HepG2 (cell line): ENCODE results near the gene PTPRM. TPM values are rescaled to one million over a fixed set of nuclear protein-coding genes. Genes with fewer than 3 reads are reported as not detected.
A peak's percentile ranks its signal among the peaks of the same experiment; 100 is the strongest.

Source experiments
- ATAC-seq: fragments of 200-7000 bp; cut with Tn5 transposase; 3 replicates; pipeline ENCODE4 v1.9.1; 2020; ENCODE audit warnings: mild to moderate bottlenecking, moderate library complexity
- BruUV-seq: library from RNA; stranded (reverse); fragments of 400-500 nt; replicated peaks from 2 replicates; lab custom pipeline; 2021; lab: Mats Ljungman, UMichigan
- CTCF ChIA-PET: fragments of 300-600 bp; formaldehyde crosslinking; extraction: SDS; loops from one replicate; lab custom pipeline; 2021; ENCODE audit warnings: low total read pairs, inconsistent platforms, low intra/inter-chr PET ratio; lab: Yijun Ruan, JAX
- POLR2A ChIA-PET: fragments of 350-600 bp; sonication (Branson Sonifier 250); formaldehyde crosslinking; loops from one replicate; lab custom pipeline; 2020; ENCODE audit warnings: antibody characterized with exemption, inconsistent platforms; lab: Yijun Ruan, JAX
- DNase-seq: peaks from one replicate; pipeline ENCODE4 v3.0.0-alpha.2; 2015; ENCODE audit warnings: low spot score
- FAIRE-seq: peaks from 3 replicates; lab custom pipeline; 2011; peaks lifted over from hg19 to GRCh38; lab: Jason Lieb, UNC
- H2AFZ ChIP-seq: one replicate; pipeline ENCODE4 v1.6.1; 2011; ENCODE audit warnings: low read length, inconsistent platforms
- H3K27ac ChIP-seq: fragments of 300-600 bp; 3 replicates; pipeline ENCODE4 v1.8.0; 2011; ENCODE audit warnings: mixed run types, mild to moderate bottlenecking, mixed read lengths, low read length, inconsistent platforms; ENCODE audit not compliant: insufficient read depth; ENCODE audit errors: extremely low read length
- H3K27me3 ChIP-seq, 2 experiments: fragments of 200-600 bp in 1 of 2; 2 replicates in 1 of 2; 3 replicates in 1 of 2; pipeline versions ENCODE4 v1.6.0 to v1.8.0; 2011; ENCODE audit warnings: low read length in 2 of 2, mild to moderate bottlenecking in 2 of 2, moderate library complexity in 2 of 2, inconsistent platforms in 1 of 2; ENCODE audit not compliant: insufficient read depth in 2 of 2, control insufficient read depth in 1 of 2
- H3K36me3 ChIP-seq, 2 experiments: fragments of 200-600 bp in 1 of 2; replicated peaks in 1 of 2; 2 replicates in 1 of 2; 3 replicates in 1 of 2; pipeline versions ENCODE4 v1.5.1 to v1.8.0; 2011; ENCODE audit warnings: low read length in 2 of 2, inconsistent platforms in 1 of 2; ENCODE audit not compliant: insufficient read depth in 2 of 2, control insufficient read depth in 1 of 2
- H3K4me1 ChIP-seq: 2 replicates; pipeline ENCODE4 v1.5.1; 2012; ENCODE audit warnings: low read length, inconsistent platforms; ENCODE audit not compliant: insufficient read depth
- H3K4me2 ChIP-seq: 2 replicates; pipeline ENCODE4 v1.6.0; 2011; ENCODE audit warnings: low read depth, low read length, inconsistent platforms
- H3K4me3 ChIP-seq, 3 experiments: fragments of 200-600 bp in 1 of 3; sonication (generic), shearing (Covaris generic) in 1 of 3; replicated peaks in 1 of 3; 2 replicates each; pipeline ENCODE4 v1.5.1; 2011 to 2016; ENCODE audit warnings: low read length in 3 of 3, inconsistent platforms in 2 of 3, low read depth in 2 of 3, mild to moderate bottlenecking in 2 of 3, control low read depth in 1 of 3, mixed read lengths in 1 of 3; ENCODE audit not compliant: insufficient read depth in 1 of 3
- H3K79me2 ChIP-seq: one replicate; pipeline ENCODE4 v1.6.1; 2011; ENCODE audit warnings: low read length, inconsistent platforms; ENCODE audit not compliant: insufficient read depth
- H3K9ac ChIP-seq: 2 replicates; pipeline ENCODE4 v1.6.0; 2011; ENCODE audit warnings: mild to moderate bottlenecking, low read depth, low read length, inconsistent platforms; ENCODE audit not compliant: insufficient read depth
- H3K9me3 ChIP-seq: 2 replicates; pipeline ENCODE4 v1.5.1; 2012; ENCODE audit warnings: mild to moderate bottlenecking, low read length
- H4K20me1 ChIP-seq: 2 replicates; pipeline ENCODE4 v1.6.0; 2011; ENCODE audit warnings: inconsistent platforms, mild to moderate bottlenecking, low read length, moderate library complexity; ENCODE audit not compliant: insufficient read depth
- ASH2L ChIP-seq: fragments of 300-600, 200-600 bp; sonication (generic); IDR thresholded peaks from 2 replicates; pipeline ENCODE4 v1.7.0; 2017; ENCODE audit warnings: low read depth, mild to moderate bottlenecking, moderate library complexity, mixed read lengths, low read length; ENCODE audit not compliant: insufficient read length
- ATF7 ChIP-seq, 2 experiments: fragments of 450-650 bp in 1 of 2; sonication (generic) in 1 of 2; formaldehyde crosslinking in 1 of 2; IDR thresholded peaks; 2 replicates each; pipeline versions ENCODE4 v1.4.0 to v1.6.1; 2016 to 2020; ENCODE audit warnings: antibody characterized with exemption in 1 of 2, mild to moderate bottlenecking in 1 of 2, missing genetic modification reagents in 1 of 2
- CAMTA2 ChIP-seq: sonication (generic); formaldehyde crosslinking; IDR thresholded peaks from 2 replicates; pipeline ENCODE4 v1.4.0; 2020; ENCODE audit warnings: mild to moderate bottlenecking, missing genetic modification reagents, borderline replicate concordance
- CBX1 ChIP-seq: IDR thresholded peaks from one replicate; pipeline ENCODE4 v1.6.1; 2016; ENCODE audit warnings: antibody characterized with exemption, low read depth
- GZF1 ChIP-seq: sonication (generic); formaldehyde crosslinking; IDR thresholded peaks from 2 replicates; pipeline ENCODE4 v1.5.1; 2020; ENCODE audit warnings: mild to moderate bottlenecking, missing genetic modification reagents
- HNF4A ChIP-seq: sonication (generic); formaldehyde crosslinking; IDR thresholded peaks from 2 replicates; pipeline ENCODE4 v1.4.0; 2020; ENCODE audit warnings: missing genetic modification reagents
- HNF4G ChIP-seq, 2 experiments: sonication (generic) in 1 of 2; formaldehyde crosslinking in 1 of 2; IDR thresholded peaks; 2 replicates each; pipeline versions ENCODE4 v1.4.0 to v1.6.1; 2011 to 2020; ENCODE audit warnings: borderline replicate concordance in 2 of 2, low read depth in 2 of 2, mild to moderate bottlenecking in 2 of 2, low read length in 1 of 2, missing genetic modification reagents in 1 of 2, moderate library complexity in 1 of 2
- POLR2AphosphoS5 ChIP-seq: IDR thresholded peaks from 2 replicates; pipeline ENCODE4 v1.6.1; 2012; ENCODE audit warnings: low read depth, low read length
- SOX6 ChIP-seq, 2 experiments: fragments of 450-650 bp in 1 of 2; sonication (generic) in 1 of 2; formaldehyde crosslinking in 1 of 2; IDR thresholded peaks; 2 replicates each; pipeline versions ENCODE4 v1.4.0 to v1.6.1; 2017 to 2020; ENCODE audit warnings: antibody characterized with exemption in 1 of 2, mild to moderate bottlenecking in 1 of 2, missing genetic modification reagents in 1 of 2
- SUZ12 ChIP-seq: fragments of 150-350 bp; IDR thresholded peaks from 2 replicates; pipeline ENCODE4 v1.6.1; 2014; ENCODE audit warnings: low read depth, low read length
- U2AF1 ChIP-seq: fragments of 200-400 bp; formaldehyde crosslinking; optimal IDR thresholded peaks from 2 replicates; pipeline ENCODE3; 2017; ENCODE audit warnings: mild to moderate bottlenecking, low read depth, low read length
- ZBTB21 ChIP-seq: sonication (generic); formaldehyde crosslinking; IDR thresholded peaks from 2 replicates; pipeline ENCODE4 v1.4.0; 2020; ENCODE audit warnings: missing genetic modification reagents
- ZNF605 ChIP-seq: sonication (generic); formaldehyde crosslinking; IDR thresholded peaks from 2 replicates; pipeline ENCODE4 v1.8.0; 2022; ENCODE audit warnings: mild to moderate bottlenecking, missing genetic modification reagents
- ZNF615 ChIP-seq: sonication (generic); formaldehyde crosslinking; IDR thresholded peaks from 2 replicates; pipeline ENCODE4 v1.5.0; 2020; ENCODE audit warnings: mild to moderate bottlenecking, missing genetic modification reagents, borderline replicate concordance
- ZNF703 ChIP-seq: sonication (generic); formaldehyde crosslinking; IDR thresholded peaks from 2 replicates; pipeline ENCODE4 v1.5.1; 2020; ENCODE audit warnings: missing genetic modification reagents, mild to moderate bottlenecking, moderate library complexity, borderline replicate concordance
- ZNF766 ChIP-seq: sonication (generic); formaldehyde crosslinking; IDR thresholded peaks from 2 replicates; pipeline ENCODE4 v1.5.0; 2020; ENCODE audit warnings: missing genetic modification reagents, borderline replicate concordance
- in situ Hi-C: cut with HindIII; loops from 2 replicates; pipeline ENCODE4 v1.10.0; 2017; ENCODE audit warnings: low pct_unique_long_range_greater_than_20kb; ENCODE audit not compliant: extremely low pct_ligation_motif_present
- intact Hi-C: fragments of 100-400 bp; cut with micrococcal nuclease; formaldehyde crosslinking; loops from one replicate; pipeline ENCODE4 v1.10.0; 2022; ENCODE audit not compliant: unreplicated experiment
- polyA plus RNA-seq, 8 experiments: library from polyadenylated mRNA; depleted of rRNA in 3 of 8; stranded (reverse) in 7 of 8; unstranded in 1 of 8; fragments of >200 nt; fragmentation: Illumina TruSeq in 4 of 8; extraction: Trizol in 4 of 8; gene quantifications; 2 replicates each; pipeline versions ENCODE4 v1.2.1 to v1.2.3, GENCODE V29; 2011 to 2016; ENCODE audit warnings: low read depth in 4 of 8, missing spikeins in 1 of 8, mixed read lengths in 1 of 8; ENCODE audit not compliant: insufficient read depth in 1 of 8
- total RNA-seq, 5 experiments: library from RNA; depleted of rRNA; stranded (reverse); fragments of >200 nt; fragmentation: Illumina TruSeq; extraction: Trizol; gene quantifications; 2 replicates each; pipeline ENCODE4 v1.2.3, GENCODE V29; 2016; ENCODE audit warnings: low read depth in 1 of 5
- TF ChIP-seq, protein P1 (sequence below): sonication (generic); formaldehyde crosslinking; IDR thresholded peaks from 2 replicates; pipeline ENCODE4 v1.4.0; 2020; ENCODE audit warnings: missing genetic modification reagents, borderline replicate concordance

The PTPRM gene
- total and polyA plus RNA-seq, 2 of the 13 experiments (the other 11 are each of a cell fraction or from before 2014, with no cell fraction given) = 12.6 to 108 TPM

DNA sequence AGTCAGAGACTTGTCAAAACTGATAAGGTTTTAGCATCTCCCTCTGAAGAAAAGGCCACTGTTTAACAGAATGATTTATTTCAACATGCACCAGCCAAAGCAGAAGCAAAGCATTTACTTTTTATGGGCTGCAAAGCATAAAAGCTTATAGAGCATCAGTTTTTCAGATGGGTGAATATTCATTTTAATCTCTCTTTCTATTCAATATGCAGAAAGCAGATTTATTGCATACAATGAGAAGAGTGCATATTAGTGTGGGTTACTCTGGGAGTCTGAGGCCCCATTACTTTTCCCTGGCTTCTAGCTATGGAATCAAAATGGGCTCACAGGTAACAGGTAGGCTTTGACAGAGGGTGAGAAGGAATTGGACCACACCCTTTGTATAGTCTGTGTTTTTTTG is 9.0 kb downstream of the PTPRM start:
- no peaks in the 10 kb centered on the region for H3K36me3 ChIP-seq
- ATAC-seq (no peak), DNase-seq (no peak), FAIRE-seq (no peak)
- BruUV-seq = no TSS peak
- ChIA-PET POLR2A (interaction anchor here (1.3 to 2.4 kb wide), 2 partner anchors 9 to 51 kb away, joined by 4 to 9 read pairs; partner anchors contain the start of gene PTPRM), CTCF (no interaction called here)
- H3K27ac ChIP-seq = no peak overlapping the region
- no peak overlapping the region for H3K9ac ChIP-seq
- no peak overlapping the region for H2AFZ ChIP-seq
- intact Hi-C loops = loop anchor here (10.0 kb wide), 1 partner anchor 349 kb away; no protein-coding TSS in a partner anchor
- H4K20me1 ChIP-seq = peaks cover 2% of the 10 kb centered on the region; the same call in 1 of the 2 replicates
- peaks cover 50% of the 10 kb centered on the region for H3K4me1 ChIP-seq
- peaks cover 57% of the 10 kb centered on the region for H3K79me2 ChIP-seq
- no peaks in the 10 kb centered on the region for H3K9me3 ChIP-seq
- no peak overlapping the region for H3K4me3 ChIP-seq
- no peaks in the 10 kb centered on the region for H3K27me3 ChIP-seq
- TF ChIP-seq ZNF615 = no peak
- TF ChIP-seq ZNF766 (CRISPR knock-in tag) = no peak
- no peak for TF ChIP-seq POLR2AphosphoS5
- TF ChIP-seq ASH2L = no peak
- no peak for TF ChIP-seq ZNF703 (CRISPR knock-in tag)
- TF ChIP-seq CBX1 = no peak
- TF ChIP-seq ZNF605 = no peak
- no peak for TF ChIP-seq SUZ12
- TF ChIP-seq, protein P1, sequence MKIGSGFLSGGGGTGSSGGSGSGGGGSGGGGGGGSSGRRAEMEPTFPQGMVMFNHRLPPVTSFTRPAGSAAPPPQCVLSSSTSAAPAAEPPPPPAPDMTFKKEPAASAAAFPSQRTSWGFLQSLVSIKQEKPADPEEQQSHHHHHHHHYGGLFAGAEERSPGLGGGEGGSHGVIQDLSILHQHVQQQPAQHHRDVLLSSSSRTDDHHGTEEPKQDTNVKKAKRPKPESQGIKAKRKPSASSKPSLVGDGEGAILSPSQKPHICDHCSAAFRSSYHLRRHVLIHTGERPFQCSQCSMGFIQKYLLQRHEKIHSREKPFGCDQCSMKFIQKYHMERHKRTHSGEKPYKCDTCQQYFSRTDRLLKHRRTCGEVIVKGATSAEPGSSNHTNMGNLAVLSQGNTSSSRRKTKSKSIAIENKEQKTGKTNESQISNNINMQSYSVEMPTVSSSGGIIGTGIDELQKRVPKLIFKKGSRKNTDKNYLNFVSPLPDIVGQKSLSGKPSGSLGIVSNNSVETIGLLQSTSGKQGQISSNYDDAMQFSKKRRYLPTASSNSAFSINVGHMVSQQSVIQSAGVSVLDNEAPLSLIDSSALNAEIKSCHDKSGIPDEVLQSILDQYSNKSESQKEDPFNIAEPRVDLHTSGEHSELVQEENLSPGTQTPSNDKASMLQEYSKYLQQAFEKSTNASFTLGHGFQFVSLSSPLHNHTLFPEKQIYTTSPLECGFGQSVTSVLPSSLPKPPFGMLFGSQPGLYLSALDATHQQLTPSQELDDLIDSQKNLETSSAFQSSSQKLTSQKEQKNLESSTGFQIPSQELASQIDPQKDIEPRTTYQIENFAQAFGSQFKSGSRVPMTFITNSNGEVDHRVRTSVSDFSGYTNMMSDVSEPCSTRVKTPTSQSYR (CRISPR knock-in tag) = no peak
- TF ChIP-seq U2AF1 = no peak
- TF ChIP-seq ATF7 (IDR thresholded peaks at IDR 0.05) = no peak
- no peak for TF ChIP-seq ATF7 (CRISPR knock-in tag; IDR thresholded peaks at IDR 0.05)
- TF ChIP-seq ZBTB21 (CRISPR knock-in tag) = no peak
- no peak for TF ChIP-seq CAMTA2 (CRISPR knock-in tag)
- TF ChIP-seq HNF4G (IDR thresholded peaks at IDR 0.05; ENCODE audit: borderline replicate concordance, low read depth, low read length) = no peak
- TF ChIP-seq HNF4G (CRISPR knock-in tag; IDR thresholded peaks at IDR 0.05; ENCODE audit: borderline replicate concordance, low read depth) = no peak
- no peak for TF ChIP-seq HNF4A
- no peak for TF ChIP-seq GZF1 (CRISPR knock-in tag)
- no peak for TF ChIP-seq SOX6 (IDR thresholded peaks at IDR 0.05)
- TF ChIP-seq SOX6 (CRISPR knock-in tag; IDR thresholded peaks at IDR 0.05) = no peak
- peak overlapping the region; percentile 64; the same call in 1 of the 2 replicates for H3K4me2 ChIP-seq
- in situ Hi-C loops = no loop called here
